Panc1 (cell line): Measurements from ENCODE around the gene ADCY9. TPM values are rescaled to one million over a fixed set of nuclear protein-coding genes. Genes with fewer than 3 reads are reported as not detected.

ENCODE experiments used
- total RNA-seq: library from RNA; stranded (reverse); gene quantifications from one replicate; pipeline ENCODE4 v1.2.1, GENCODE V29; 2021; ENCODE audit not compliant: unreplicated experiment

ADCY9 gene
- total RNA-seq, 1 experiment from 2014 or later = 29.8 TPM

Other genes with a start within 250 kb of the ADCY9 start
- gene CREBBP, start 235.7 kb downstream of the ADCY9 start, total RNA-seq = 60.2 TPM
- not detected for gene SRL, start 125.6 kb upstream of the ADCY9 start, total RNA-seq
- 11.1 TPM for gene TFAP4, start 156.6 kb upstream of the ADCY9 start, total RNA-seq
- 87.3 TPM for gene GLIS2, start 199.6 kb upstream of the ADCY9 start, total RNA-seq
- 104 TPM for gene PAM16, start 234.9 kb upstream of the ADCY9 start, total RNA-seq